Urothelium cell line (cell line): Measurements from ENCODE around the gene ZNF678.
"Not testable (repeated sequence)": the region's sequence is repeated elsewhere in the genome, so short reads cannot be mapped to it uniquely, and the experiment has no call there.

ENCODE experiments used
- DNase-seq: peaks from one replicate; pipeline ENCODE4 v3.0.0; 2011; ENCODE audit warnings: low spot score, mixed read lengths
- FAIRE-seq: peaks from 2 replicates; lab custom pipeline; 2011; peaks lifted over from hg19 to GRCh38; lab: Jason Lieb, UNC

Gene ZNF678

GRCh38 chr1:227589777-227590176 lies 26.4 kb downstream of the ZNF678 start:
- not testable (repeated sequence) for FAIRE-seq, DNase-seq

DNA sequence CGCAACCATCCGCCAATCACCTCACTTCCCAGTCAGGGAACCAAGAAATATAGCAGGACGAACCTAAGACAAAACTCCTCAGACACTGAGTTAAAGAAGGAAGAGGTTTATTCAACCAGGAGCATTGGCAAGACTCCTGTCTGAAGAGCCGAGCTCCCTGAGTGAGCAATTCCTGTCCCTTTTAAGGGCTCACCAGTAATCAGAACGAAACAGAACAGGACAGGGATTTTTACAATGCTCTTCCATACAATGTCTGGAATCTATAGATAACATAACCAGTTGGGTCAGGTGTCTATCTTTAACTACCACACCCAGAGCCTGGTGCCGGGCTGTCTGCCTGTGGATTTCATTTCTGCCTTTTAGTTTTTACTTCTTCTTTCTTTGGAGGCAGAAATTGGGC lies 32.9 kb downstream of the ZNF678 start:
- not testable (repeated sequence) for DNase-seq, FAIRE-seq

DNA sequence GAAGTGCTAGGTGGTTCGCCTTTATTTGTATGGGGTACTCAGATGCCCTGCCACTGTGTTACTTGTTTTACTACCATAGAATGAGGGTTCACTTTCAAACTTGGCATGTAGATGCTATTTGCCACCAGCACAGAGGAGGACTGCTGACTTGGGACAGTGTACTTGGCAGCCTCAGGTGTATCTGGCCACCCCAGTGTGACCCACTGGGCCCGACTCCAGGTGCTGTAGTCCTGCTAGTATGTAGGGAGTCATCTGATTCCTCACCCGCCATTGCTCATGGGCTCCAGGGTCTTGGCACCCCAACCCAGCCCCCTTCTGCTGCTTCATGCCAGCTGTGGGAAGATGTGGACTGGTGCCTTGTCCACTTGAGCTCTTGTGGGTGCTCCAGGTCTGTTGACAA lies 40.0 kb downstream of the ZNF678 start:
- FAIRE-seq: no peak
- no peak for DNase-seq

- FAIRE-seq: no peak
- no peak for DNase-seq
Measured at GRCh38 chr1:227604446-227604845, 41.1 kb downstream of the ZNF678 start.

GRCh38 chr1:227606271-227606670 lies 42.9 kb downstream of the ZNF678 start:
- not testable (repeated sequence) for FAIRE-seq

DNA sequence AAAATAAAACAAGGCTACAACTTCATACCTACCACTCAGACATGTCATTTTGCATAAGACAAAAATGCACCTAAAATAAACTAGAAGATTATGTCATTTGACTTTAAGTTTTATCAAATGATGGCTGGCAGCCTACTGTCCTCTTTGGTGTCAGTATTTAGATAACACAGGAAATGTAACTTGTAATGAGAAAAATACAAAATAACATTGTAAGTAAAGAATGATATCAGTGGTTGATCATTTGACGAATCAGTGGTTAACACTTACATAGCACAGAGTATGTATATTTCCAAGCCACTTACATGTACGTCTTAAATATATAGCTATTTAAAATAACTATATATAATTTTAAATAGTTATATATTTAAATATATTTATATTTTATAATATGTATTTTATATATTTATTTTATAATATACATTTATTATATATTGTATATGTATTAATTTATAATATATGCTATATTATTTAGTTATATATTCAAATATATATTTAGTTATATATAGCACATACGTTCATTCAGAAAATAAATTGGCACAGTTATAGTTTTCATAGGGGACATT lies 44.1 kb downstream of the ZNF678 start:
- FAIRE-seq (no peak), DNase-seq (no peak)

More at GRCh38 chr1:227606271-227606670, 42.9 kb downstream of the ZNF678 start:
- DNase-seq: not testable (repeated sequence)

DNA sequence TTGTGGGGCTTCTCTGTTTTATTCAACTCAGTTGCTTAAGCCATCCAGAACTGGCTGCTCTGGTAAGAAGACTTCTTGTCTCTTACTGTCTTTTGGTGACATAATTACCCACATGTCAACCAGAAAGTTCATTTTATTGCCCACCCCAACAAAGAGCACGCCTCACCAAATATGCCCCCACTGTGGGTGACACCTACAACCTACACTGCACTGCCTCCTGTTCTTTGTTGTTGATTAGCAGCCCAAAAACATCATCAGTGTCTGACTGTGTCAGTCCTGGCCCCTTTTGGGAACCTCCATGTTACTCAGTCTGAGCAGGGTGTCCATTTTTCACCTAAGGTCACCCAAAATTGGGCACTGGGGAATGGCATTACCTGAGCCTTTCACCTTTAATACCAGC lies 49.3 kb downstream of the ZNF678 start:
- DNase-seq (no peak), FAIRE-seq (no peak)

DNA sequence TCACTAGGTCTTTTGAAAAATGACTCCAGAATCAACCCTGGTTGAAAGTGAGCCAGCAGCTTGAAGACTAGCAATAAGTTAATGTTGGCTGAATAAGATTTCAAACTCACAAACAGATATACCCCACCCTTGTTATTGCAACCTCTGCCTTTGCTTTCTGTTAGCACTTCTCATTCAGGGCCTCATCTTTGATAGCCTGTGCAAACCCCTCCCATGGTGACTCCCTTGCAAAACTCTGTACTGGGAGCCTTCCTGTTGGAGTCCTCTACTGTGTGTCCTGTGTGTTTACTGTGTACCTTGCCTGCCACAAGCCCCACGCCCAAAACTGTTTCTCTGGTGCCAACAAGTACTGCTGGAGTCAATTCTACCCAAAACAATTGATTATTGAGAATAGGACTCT lies 50.2 kb downstream of the ZNF678 start:
- no peak for FAIRE-seq
- no peak for DNase-seq

- no peak for FAIRE-seq
- no peak for DNase-seq
Measured at GRCh38 chr1:227621211-227621610, 57.9 kb downstream of the ZNF678 start.

- DNase-seq (no peak), FAIRE-seq (no peak)
Measured at GRCh38 chr1:227622739-227623475, 59.6 kb downstream of the ZNF678 start.

DNA sequence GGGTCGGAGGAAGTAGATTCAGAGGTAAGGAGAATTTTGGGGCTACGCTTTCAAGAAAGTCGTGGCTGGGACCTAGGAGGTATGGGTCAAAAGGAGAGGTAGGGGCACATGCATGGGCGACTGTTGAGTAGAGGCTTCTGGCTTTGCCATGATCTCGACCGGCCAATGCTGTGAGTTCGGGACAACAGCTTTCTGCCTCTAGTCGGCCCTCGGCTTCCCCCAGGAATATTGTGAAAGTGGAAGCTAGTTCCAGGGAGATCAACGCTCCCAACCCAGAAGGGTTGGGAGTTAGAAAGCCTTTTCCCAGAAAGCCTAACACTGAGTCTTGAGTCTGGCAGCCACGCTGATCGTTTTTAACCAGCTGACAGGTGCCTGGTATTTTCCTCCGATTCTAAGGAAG lies 69.0 kb downstream of the ZNF678 start:
- no peak for FAIRE-seq
- no peak for DNase-seq

GRCh38 chr1:227635596-227635995 lies 72.2 kb downstream of the ZNF678 start:
- FAIRE-seq (no peak), DNase-seq (no peak)

- DNase-seq (no peak), FAIRE-seq (no peak)
Measured at GRCh38 chr1:227654431-227654830, 91.1 kb downstream of the ZNF678 start.

GRCh38 chr1:227654858-227655752 lies 91.7 kb downstream of the ZNF678 start:
- DNase-seq (no peak), FAIRE-seq (no peak)

- DNase-seq (no peak), FAIRE-seq (no peak)
Measured at GRCh38 chr1:227661495-227661894, 98.1 kb downstream of the ZNF678 start.

DNA sequence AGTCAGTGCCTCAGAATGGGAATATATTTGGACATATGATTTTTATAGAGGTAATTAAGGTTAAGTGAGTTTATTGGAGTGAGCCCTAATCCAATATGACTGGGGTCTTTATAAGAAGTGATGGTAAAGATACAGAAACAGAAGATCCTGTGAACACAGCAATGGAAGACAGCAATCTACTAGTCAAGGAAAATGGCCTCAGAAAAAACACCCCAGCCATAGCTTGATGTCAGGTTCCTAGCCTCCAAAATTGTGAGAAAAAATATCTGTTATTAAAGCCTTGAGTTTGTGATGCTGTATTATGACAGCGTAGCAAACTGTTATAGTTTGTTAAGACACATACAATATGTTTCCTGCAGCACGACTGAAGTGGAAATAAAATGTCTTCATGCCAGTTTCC lies 99.6 kb downstream of the ZNF678 start:
- no peak for FAIRE-seq
- DNase-seq: no peak

DNA sequence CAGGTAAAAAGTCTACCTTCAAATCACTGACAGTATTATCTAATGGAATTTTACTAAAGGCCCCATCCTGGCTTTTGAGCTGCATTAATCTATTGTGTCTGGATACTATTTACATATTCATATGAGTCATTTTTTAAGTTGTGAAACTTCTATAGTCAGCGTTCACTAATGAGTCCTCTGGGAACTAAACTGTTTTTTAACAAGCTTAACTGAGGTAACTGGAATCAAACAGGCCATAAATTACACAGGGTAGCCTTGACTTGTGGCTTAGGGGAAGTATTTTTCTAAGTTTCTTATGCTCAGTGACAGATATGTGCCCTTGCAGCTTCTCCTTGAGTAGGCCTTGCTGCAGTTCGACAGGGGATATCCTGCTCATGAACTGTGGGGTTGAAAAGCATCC lies 102.9 kb downstream of the ZNF678 start:
- no peak for DNase-seq
- no peak for FAIRE-seq

- DNase-seq (no peak), FAIRE-seq (no peak)
Measured at GRCh38 chr1:227673441-227673840, 110.1 kb downstream of the ZNF678 start.

GRCh38 chr1:227685807-227686206 lies 122.5 kb downstream of the ZNF678 start:
- no peak for FAIRE-seq
- no peak for DNase-seq

DNA sequence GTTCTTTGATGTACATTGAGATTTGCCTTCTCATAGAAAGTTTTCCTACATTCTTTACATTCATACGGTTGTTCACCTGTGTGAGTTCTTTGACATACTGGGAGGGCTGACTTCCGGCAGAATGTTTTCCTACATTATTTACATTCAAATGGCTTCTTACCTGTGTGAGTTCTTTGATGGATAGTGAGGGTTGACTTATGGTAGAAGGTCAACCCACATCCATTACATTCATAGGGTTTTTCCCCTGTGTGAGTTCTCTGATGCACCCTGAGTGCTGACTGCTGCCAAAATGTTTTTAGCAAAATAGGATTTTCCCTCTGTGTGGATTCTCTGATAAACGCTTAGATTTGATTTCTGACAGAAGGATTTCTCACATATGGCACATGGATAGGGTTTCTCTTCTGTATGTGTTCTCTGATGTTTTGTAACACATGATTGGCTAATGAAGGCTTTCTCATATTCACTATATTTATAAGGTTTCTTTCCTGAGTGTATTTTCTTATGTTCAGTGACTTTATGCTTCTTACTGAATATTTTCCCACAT lies 134.0 kb downstream of the ZNF678 start:
- DNase-seq: no peak
- FAIRE-seq: no peak

DNA sequence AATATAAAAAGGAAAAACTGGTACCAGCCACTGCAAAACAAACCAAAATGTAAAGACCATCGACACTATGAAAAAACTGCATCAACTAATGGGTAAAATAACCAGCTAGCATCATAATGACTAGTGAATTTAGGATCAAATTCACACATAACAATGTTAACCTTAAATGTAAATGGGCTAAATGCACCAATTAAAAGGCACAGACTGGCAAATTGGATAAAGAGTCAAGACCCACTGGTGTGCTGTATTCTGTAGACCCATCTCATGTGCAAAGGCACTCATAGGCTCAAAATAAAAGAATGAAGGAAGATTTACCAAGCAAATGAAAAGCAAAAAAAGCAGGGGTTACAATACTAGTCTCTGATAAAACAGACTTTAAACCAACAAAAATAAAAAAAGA lies 138.3 kb downstream of the ZNF678 start:
- not testable (repeated sequence) for FAIRE-seq, DNase-seq
